GM12892 (cell line): Measurements from ENCODE around the gene GIPR.
A peak's percentile ranks its signal among the peaks of the same experiment; 100 is the strongest.
"Not testable (repeated sequence)": the region's sequence is repeated elsewhere in the genome, so short reads cannot be mapped to it uniquely, and the experiment has no call there.

Source experiments
- DNase-seq: peaks from one replicate; pipeline ENCODE4 v3.0.0; 2011; ENCODE audit not compliant: insufficient read length
- FAIRE-seq: peaks from 2 replicates; lab custom pipeline; 2011; peaks lifted over from hg19 to GRCh38; lab: Jason Lieb, UNC
- POLR2A ChIP-seq: IDR thresholded peaks from 2 replicates; pipeline ENCODE4 v1.6.1; 2011; ENCODE audit warnings: low read depth, low read length, control low read depth
- POLR2AphosphoS5 ChIP-seq: IDR thresholded peaks from 2 replicates; pipeline ENCODE4 v1.6.1; 2011; ENCODE audit warnings: low read depth, low read length, control low read depth
- TAF1 ChIP-seq: IDR thresholded peaks from 2 replicates; pipeline ENCODE4 v1.6.1; 2011; ENCODE audit warnings: low read depth, mild to moderate bottlenecking, control low read depth, low read length, borderline replicate concordance

Gene GIPR

DNA sequence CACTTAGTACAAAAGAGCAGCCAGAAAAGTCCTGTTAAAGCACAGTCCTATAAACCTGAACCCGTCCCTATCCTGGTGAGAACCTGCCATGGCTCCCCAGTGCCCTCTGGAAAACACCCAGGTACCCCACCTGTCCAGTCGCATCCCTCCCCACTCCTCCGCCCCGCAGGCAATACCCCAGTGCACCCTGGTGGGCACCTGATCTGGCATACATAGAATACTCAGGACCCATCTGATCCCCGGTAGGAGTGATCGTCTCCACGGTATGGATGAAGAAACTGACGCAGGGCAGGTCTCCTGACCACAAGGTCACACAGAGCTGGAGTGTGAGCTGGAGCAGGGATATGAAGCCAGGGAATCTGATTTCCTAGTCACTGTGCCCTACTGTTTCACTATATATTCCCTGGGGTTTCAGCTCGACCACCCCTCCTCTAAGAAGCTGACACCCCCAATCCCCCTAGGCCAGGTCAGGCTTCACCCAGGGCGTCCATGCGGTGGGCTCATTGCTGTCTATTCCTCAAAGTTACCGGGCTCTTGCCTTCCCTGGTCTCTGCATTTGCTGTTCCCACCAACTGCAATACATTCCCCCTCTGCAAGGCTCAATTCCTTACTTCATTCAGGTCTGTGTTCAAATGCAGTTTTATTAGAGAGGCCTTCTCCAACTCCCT is 50.1 kb downstream of the GIPR start:
- DNase-seq (no peak), FAIRE-seq (peak; percentile 51)
- TF ChIP-seq POLR2A (peak; percentile 62), TAF1 (no peak)

DNA sequence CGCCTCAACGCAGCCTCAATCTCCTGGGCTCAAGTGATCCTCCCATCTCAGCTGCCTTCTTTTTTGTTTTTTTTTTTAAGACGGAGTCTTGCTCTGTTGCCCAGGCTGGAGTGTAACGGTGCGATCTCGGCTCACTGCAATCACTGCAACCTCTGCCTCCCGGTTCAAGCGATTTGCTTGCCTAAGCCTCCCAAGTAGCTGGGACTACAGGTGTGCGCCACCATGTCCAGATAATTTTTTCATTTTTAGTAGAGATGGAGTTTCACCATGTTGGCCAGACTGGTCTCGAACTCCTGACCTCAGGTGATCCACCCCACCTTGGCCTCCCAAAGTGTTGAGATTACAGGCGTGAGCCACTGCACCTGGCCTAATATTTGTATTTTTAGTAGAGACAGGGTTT is 52.0 kb downstream of the GIPR start:
- FAIRE-seq, result not testable (repeated sequence)

DNA sequence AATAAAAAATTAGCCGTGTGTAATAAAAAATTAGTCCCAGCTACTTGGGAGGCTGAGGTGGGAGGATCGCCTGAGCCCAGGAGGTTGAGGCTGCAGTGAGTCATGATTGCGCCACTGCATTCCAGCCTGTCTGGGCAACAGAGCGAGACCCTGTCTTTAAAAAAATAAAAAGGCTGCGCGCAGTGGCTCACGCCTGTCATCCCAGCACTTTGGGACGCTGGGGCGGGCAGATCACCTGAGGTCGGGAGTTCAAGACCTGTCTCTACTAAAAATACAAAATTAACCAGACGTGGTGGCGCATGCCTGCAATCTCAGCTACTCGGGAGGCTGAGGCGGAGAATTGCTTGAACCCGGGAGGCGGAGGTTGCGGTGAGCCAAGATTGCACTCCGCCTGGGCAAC is 60.7 kb downstream of the GIPR start:
- FAIRE-seq, result not testable (repeated sequence)

More for the DNA sequence above, 52.0 kb downstream of the GIPR start:
- DNase-seq, result not testable (repeated sequence)

DNA sequence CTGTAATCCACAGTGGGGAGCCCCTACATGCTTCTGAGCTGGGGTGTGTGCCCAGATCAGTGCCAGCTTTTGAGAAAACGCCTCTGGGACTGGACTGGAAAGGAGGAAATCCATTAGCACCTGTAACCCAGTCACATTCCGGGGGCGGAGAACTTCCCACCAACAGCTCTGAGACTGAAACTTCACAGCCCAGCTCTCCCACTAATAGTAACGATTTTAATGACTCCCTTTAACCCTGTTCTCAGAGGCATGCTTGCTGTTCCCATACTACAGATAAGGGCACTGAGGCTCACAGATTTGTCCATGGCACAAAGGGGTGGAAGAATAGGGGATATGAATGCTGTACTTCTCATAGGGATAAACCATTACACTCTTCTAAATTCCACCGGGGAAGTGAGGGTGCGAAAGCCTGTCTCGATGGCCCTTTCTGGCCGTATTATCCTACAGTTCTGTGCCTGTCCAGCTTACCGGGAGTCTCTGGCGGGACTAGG is 61.8 kb downstream of the GIPR start:
- TF ChIP-seq TAF1 (no peak), POLR2A (no peak), POLR2AphosphoS5 (no peak)
- FAIRE-seq (peak; percentile 84), DNase-seq (no peak)

More for the DNA sequence above, 60.7 kb downstream of the GIPR start:
- DNase-seq, result not testable (repeated sequence)

DNA sequence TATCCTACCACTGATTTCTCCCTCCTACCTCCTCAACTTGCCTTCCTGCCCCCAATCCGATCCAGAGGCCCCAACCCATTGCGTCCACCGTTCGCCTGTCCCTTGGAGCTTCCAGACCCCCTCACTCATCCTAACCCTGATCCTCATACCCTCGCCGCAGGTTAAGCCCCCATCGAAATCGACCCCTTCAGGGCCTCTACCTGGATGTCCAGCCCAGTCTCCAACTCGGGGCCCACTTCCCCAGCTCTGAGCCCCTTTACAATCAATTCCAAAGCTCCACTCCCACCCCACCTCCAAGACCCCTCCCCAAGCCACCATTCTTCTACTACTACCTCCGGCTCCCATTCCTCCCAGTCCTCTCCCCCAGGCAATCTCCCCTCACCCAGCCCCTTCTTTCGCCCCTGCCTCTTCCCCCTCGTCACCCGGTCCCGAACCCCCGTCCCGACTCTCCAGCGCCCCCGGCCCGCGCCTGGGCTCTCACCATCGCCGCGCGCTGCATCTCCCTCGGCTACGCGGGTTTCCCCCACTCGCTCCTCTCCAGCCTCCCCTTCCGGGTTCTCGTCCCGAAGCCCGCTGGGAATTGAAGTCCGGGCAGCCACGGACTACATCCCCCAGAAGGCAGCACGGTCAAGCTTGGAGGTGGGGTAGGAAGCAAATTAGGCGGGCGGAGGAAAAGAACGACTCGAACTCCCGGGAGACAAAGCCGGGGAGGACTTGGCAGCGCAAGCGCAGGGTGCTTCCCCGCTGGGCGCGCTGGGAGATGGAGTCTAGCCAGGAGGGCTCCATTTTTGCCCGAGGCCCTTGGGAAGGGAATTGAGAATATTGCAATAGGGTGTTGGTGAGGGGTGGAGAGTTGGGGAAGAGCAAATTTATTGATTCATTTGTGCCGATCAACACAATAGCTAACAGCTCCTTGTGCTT is 62.6 kb downstream of the GIPR start, which contains the start of gene FBXO46:
Gene FBXO46 (minus strand): TSS at position 529 of the 921 bp plus-strand sequence. CDS start 17,401 bp downstream, outside the sequence.
- DNase-seq, result peak; percentile 96
- TF ChIP-seq POLR2AphosphoS5 (no peak), TAF1 (peak; percentile 11; the same call in 1 of the 2 replicates), POLR2A (peak; percentile 78; the same call in 1 of the 2 replicates)
- peak; percentile 99 for FAIRE-seq
